BLaER1 treated with 17β-estradiol and CSF1 and Interleukin-3, amounts not matched to agents 10 nM and 100 nM (cell line): ENCODE measurements around the gene LCE5A.
A peak's percentile ranks its signal among the peaks of the same experiment; 100 is the strongest.
"Not testable (repeated sequence)": the region's sequence is repeated elsewhere in the genome, so short reads cannot be mapped to it uniquely, and the experiment has no call there.

Source experiments
- H3K27ac ChIP-seq, 11 experiments: shearing (Covaris generic); formaldehyde crosslinking; 2 replicates each; pipeline ENCODE4 v1.8.1; 2022
- H3K27me3 ChIP-seq, 11 experiments: shearing (Covaris generic); formaldehyde crosslinking; 2 replicates each; pipeline ENCODE4 v1.8.1; 2022
- H3K36me3 ChIP-seq, 11 experiments: shearing (Covaris generic); formaldehyde crosslinking; 2 replicates each; pipeline ENCODE4 v1.8.1; 2022
- H3K4me1 ChIP-seq, 10 experiments: shearing (Covaris generic); formaldehyde crosslinking; 2 replicates each; pipeline ENCODE4 v1.8.1; 2022
- H3K4me2 ChIP-seq, 11 experiments: shearing (Covaris generic); formaldehyde crosslinking; 2 replicates each; pipeline ENCODE4 v1.8.1; 2022
- H3K4me3 ChIP-seq, 10 experiments: shearing (Covaris generic); formaldehyde crosslinking; 2 replicates each; pipeline ENCODE4 v1.8.1; 2022
- H3K9ac ChIP-seq, 11 experiments: shearing (Covaris generic); formaldehyde crosslinking; 2 replicates each; pipeline ENCODE4 v1.8.1; 2022
- H3K9me3 ChIP-seq, 11 experiments: shearing (Covaris generic); formaldehyde crosslinking; replicated peaks in 1 of 11; 2 replicates each; pipeline ENCODE4 v1.8.1; 2022
- H4K20me1 ChIP-seq, 11 experiments: shearing (Covaris generic); formaldehyde crosslinking; 2 replicates each; pipeline ENCODE4 v1.8.1; 2022
- Cebpa-rat ChIP-seq, 11 experiments: shearing (Covaris generic); IDR thresholded peaks; 2 replicates each; pipeline ENCODE4 v1.8.1; 2022

The LCE5A gene

DNA sequence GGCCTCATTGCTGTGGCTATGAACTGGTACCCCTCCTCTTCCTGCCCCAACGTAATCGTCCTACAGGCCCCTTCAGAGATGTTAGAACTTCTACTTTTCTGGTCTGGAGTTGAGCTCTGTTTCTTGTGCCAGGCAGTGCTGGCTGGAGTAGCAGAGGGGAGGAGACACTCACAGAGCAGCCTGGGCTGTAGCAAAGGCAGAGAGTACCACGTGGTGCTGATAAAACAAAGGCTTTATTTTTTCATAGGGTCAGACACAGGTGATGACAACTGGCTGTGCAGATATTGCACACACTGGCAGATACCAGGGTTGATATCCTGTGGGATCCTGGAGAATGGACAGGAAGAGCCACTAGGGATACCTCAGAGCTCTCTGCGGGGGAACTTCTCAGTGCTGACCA, 26.9 kb downstream of the LCE5A start:
- Histone ChIP-seq H3K4me3 (no peak overlapping the region), H3K27me3 (no peaks in the 10 kb centered on the region), H3K9me3 (no peaks in the 10 kb centered on the region), H4K20me1 (no peaks in the 10 kb centered on the region), H3K4me2 (no peak overlapping the region), H3K36me3 (no peaks in the 10 kb centered on the region), H3K27ac (no peak overlapping the region), H3K9ac (no peak overlapping the region), H3K4me1 (no peaks in the 10 kb centered on the region)
- TF ChIP-seq Cebpa-rat (IDR thresholded peaks at IDR 0.05): no peak

DNA sequence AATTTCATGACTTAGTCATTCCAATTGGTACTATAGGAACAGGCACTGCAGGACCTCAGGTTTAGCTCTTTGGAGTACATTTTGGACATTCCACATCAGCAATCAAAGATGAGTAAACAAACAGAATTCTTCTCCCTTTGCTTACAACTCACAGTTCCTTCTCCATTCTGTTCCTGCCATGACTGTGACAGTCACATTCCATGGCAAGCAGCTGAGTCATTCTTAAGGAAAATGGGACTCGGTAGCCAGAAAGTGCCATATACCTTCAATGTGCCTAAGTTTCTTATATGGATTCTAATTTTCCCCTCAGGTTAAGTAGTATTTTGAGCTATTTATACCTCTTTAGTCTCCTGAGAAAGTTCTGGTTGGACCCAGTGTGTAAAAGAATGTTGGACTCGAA, 29.3 kb downstream of the LCE5A start:
- no peak for TF ChIP-seq Cebpa-rat (IDR thresholded peaks at IDR 0.05)

DNA sequence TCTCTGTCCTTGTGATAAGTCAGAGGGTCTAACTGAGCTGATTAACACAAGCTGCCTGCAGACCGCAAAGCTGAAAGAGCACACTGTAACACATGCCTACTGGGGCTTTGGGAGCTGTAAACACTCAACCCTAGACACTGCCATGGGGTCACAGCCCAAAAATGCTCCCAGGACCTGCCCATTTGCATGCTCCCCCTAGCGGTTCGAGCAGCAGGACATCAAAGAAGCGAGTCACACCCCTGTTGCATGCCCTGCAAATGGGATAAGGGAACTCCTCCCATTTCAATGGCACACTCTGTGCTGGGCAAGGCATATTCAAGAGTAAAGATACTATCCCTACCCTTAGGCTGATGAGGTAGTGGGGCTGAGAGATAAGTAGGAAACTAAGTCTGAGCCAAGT, 33.2 kb downstream of the LCE5A start:
- Histone ChIP-seq H3K27ac (no peak overlapping the region), H3K9ac (no peak overlapping the region), H3K36me3 (no peaks in the 10 kb centered on the region), H3K9me3 (no peaks in the 10 kb centered on the region), H4K20me1 (no peaks in the 10 kb centered on the region), H3K4me2 (no peak overlapping the region), H3K4me1 (peaks cover 0 to 7% (median 0%) of the 10 kb centered on the region in 10 experiments; a peak in 5 of 20 replicates), H3K27me3 (no peaks in the 10 kb centered on the region), H3K4me3 (no peak overlapping the region)
- no peak for TF ChIP-seq Cebpa-rat (IDR thresholded peaks at IDR 0.05)

More for the DNA sequence above, 29.3 kb downstream of the LCE5A start:
- Histone ChIP-seq H3K27me3 (no peaks in the 10 kb centered on the region), H3K4me3 (no peak overlapping the region), H3K27ac (no peak overlapping the region), H4K20me1 (no peaks in the 10 kb centered on the region), H3K9ac (no peak overlapping the region), H3K4me1 (no peaks in the 10 kb centered on the region), H3K4me2 (no peak overlapping the region), H3K36me3 (no peaks in the 10 kb centered on the region), H3K9me3 (no peaks in the 10 kb centered on the region)

DNA sequence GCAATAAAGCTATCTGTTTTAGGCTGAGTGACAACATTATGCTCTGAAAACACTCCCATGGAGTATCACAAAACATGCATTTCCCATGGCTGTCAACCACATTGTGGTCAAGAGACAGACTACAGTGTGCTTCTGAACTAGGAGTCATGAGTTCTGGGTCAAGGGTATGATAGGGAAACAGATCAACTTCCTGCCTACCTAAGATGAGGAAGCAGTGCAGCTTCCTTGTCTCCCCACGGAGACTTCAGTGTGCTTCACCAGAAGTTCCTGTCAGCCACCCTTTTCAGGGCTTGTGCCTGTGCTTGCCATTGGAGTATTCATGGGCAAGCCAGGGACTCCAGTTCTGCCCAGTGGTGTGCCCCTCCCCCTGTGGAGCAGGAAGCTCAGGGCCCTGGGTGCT, 36.1 kb downstream of the LCE5A start:
- no peak overlapping the region for H3K4me3 ChIP-seq
- peaks cover 0 to 7% (median 0%) of the 10 kb centered on the region in 10 experiments; a peak in 5 of 20 replicates for H3K4me1 ChIP-seq
- no peaks in the 10 kb centered on the region for H3K9me3 ChIP-seq
- peak overlapping the region in 1 of 11 experiments; percentile 27; a peak in 4 of 22 replicates for H3K4me2 ChIP-seq
- H4K20me1 ChIP-seq: no peaks in the 10 kb centered on the region
- no peak overlapping the region for H3K27ac ChIP-seq
- no peaks in the 10 kb centered on the region for H3K27me3 ChIP-seq
- no peak for TF ChIP-seq Cebpa-rat (IDR thresholded peaks at IDR 0.05)
- H3K36me3 ChIP-seq: no peaks in the 10 kb centered on the region
- H3K9ac ChIP-seq: no peak overlapping the region

DNA sequence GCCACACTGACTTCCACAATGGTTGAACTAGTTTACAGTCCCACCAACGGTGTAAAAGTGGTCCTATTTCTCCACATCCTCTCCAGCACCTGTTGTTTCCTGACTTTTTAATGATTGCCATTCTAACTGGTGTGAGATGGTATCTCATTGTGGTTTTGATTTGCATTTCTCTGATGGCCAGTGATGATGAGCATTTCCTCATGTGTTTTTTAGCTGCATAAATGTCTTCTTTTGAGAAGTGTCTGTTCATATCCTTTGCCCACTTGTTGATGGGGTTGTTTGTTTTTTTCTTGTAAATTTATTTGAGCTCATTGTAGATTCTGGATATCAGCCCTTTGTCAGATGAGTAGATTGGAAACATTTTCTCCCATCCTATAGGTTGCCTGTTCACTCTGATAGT, 37.8 kb downstream of the LCE5A start:
- H3K27me3 ChIP-seq, H4K20me1 ChIP-seq, H3K9ac ChIP-seq, H3K4me1 ChIP-seq, H3K9me3 ChIP-seq, H3K4me3 ChIP-seq, H3K4me2 ChIP-seq, H3K27ac ChIP-seq, H3K36me3 ChIP-seq: not testable (repeated sequence)
